Activated B cell treated with CpG ODN at 0.5 μM for 24 hours (primary cell): ENCODE measurements around the gene CCDC191. TPM values are rescaled to one million over a fixed set of nuclear protein-coding genes. Genes with fewer than 3 reads are reported as not detected.

Experiments used
- ATAC-seq: fragments of 200-7000 bp; cut with Tn5 transposase; one replicate; pipeline ENCODE4 v1.10.0; 2021; ENCODE audit warnings: low read depth, mild to moderate bottlenecking, moderate library complexity
- CTCF ChIA-PET: fragments of 350-600 bp; sonication (Branson Sonifier 250); formaldehyde crosslinking; loops from one replicate; lab custom pipeline; 2021; ENCODE audit warnings: antibody characterized with exemption; lab: Charles Lee
- POLR2A ChIA-PET: fragments of 350-600 bp; sonication (Branson Sonifier 250); formaldehyde crosslinking; loops from one replicate; lab custom pipeline; 2021; ENCODE audit warnings: antibody characterized with exemption; lab: Charles Lee
- DNase-seq: peaks from one replicate; pipeline ENCODE4 v3.0.0; 2022
- H3K27ac Mint-ChIP-seq: one replicate; pipeline ENCODE4 v1.8.0; 2020; ENCODE audit warnings: mixed read lengths
- H3K27me3 Mint-ChIP-seq: one replicate; pipeline ENCODE4 v1.8.0; 2021; ENCODE audit warnings: mixed read lengths
- H3K36me3 Mint-ChIP-seq: one replicate; pipeline ENCODE4 v1.8.0; 2021; ENCODE audit warnings: low read depth, mixed read lengths
- H3K4me1 Mint-ChIP-seq: one replicate; pipeline ENCODE4 v1.8.0; 2021; ENCODE audit warnings: mixed read lengths
- H3K4me3 Mint-ChIP-seq: one replicate; pipeline ENCODE4 v1.8.0; 2020; ENCODE audit warnings: mild to moderate bottlenecking, mixed read lengths
- H3K9me3 Mint-ChIP-seq: one replicate; pipeline ENCODE4 v1.8.0; 2020; ENCODE audit warnings: mixed read lengths
- intact Hi-C: fragments of 100-400 bp; cut with micrococcal nuclease; formaldehyde crosslinking; loops from one replicate; pipeline ENCODE4 v1.15.1; 2024
- total RNA-seq: library from RNA; stranded (reverse); gene quantifications from 2 replicates; pipeline ENCODE4 v1.2.3, GENCODE V29; 2022
- TF ChIP-seq, protein P1 (sequence below): fragments of 200-600 bp; IDR thresholded peaks from one replicate; pipeline ENCODE4 v1.8.0; 2022; ENCODE audit warnings: antibody characterized with exemption, mild to moderate bottlenecking

Gene CCDC191
- total RNA-seq, 1 donor from 2014 or later: 17.2 TPM

DNA sequence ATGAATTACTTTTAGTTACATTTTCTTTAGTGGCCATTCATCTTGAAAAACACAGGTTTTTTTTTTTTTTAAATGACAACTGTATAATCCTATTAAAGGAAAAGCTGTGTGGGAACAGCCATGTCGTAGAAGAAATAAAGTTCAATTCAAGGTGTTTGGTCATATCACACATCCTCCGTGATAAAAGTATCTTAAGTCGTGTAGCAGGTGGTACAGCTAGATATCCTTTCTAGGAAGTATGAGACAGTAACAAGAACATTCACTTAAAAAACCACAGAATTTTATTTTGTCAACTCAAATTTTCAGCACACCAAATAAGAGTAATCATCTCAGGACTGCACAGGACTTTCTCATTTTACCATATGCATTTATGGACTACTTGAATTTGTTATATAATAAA is 92.4 kb downstream of the CCDC191 start:
- intact Hi-C loops: no loop called here
- H3K4me3 Mint-ChIP-seq: no peak overlapping the region
- no peaks in the 10 kb centered on the region for H3K4me1 Mint-ChIP-seq
- POLR2A ChIA-PET: interaction anchor here (0.6 kb wide), 1 partner anchor 91 kb away, joined by 4 read pairs; no protein-coding TSS in a partner anchor
- ATAC-seq (no peak), DNase-seq (no peak)
- H3K9me3 Mint-ChIP-seq: no peaks in the 10 kb centered on the region
- H3K27ac Mint-ChIP-seq: no peak overlapping the region
- CTCF ChIA-PET: no interaction called here
- H3K36me3 Mint-ChIP-seq: peaks cover 59% of the 10 kb centered on the region
- TF ChIP-seq, protein P1, sequence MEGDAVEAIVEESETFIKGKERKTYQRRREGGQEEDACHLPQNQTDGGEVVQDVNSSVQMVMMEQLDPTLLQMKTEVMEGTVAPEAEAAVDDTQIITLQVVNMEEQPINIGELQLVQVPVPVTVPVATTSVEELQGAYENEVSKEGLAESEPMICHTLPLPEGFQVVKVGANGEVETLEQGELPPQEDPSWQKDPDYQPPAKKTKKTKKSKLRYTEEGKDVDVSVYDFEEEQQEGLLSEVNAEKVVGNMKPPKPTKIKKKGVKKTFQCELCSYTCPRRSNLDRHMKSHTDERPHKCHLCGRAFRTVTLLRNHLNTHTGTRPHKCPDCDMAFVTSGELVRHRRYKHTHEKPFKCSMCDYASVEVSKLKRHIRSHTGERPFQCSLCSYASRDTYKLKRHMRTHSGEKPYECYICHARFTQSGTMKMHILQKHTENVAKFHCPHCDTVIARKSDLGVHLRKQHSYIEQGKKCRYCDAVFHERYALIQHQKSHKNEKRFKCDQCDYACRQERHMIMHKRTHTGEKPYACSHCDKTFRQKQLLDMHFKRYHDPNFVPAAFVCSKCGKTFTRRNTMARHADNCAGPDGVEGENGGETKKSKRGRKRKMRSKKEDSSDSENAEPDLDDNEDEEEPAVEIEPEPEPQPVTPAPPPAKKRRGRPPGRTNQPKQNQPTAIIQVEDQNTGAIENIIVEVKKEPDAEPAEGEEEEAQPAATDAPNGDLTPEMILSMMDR: no peak
- H3K27me3 Mint-ChIP-seq: no peaks in the 10 kb centered on the region

DNA sequence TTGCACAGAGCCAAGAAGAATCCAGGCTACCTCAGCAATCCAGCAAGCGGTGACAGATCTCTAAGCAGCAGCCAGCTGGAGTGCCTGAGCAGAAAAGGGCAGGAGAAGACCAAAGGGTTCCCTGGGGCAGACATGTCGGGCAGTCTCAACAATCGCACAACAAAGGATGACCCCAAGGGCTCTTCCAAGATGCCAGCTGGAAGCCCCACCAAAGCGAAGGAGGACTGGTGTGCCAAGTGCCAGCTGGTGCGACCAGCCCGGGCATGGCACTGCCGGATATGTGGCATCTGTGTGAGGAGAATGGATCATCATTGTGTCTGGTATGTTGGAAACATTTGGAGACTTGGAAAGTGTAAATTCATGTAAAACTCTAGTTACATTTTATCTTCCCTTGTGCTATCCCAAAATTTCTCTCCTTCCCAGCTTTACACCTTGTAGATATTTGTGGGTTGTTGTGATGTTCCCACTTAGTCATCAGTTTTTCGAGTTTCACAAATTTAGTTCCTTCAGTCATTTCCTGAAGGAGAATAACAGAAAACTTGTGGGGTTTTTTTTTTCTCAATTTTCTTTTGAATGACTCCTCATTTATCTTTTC is 102.1 kb downstream of the CCDC191 start:
- no peaks in the 10 kb centered on the region for H3K27me3 Mint-ChIP-seq
- TF ChIP-seq, protein P1: no peak
- intact Hi-C loops: no loop called here
- POLR2A ChIA-PET: interaction anchor here (0.7 kb wide), 1 partner anchor 29 kb away, joined by 4 read pairs; no protein-coding TSS in a partner anchor
- H3K27ac Mint-ChIP-seq: no peak overlapping the region
- CTCF ChIA-PET: no interaction called here
- H3K9me3 Mint-ChIP-seq: peaks cover 2% of the 10 kb centered on the region
- H3K4me1 Mint-ChIP-seq: peaks cover 5% of the 10 kb centered on the region
- ATAC-seq (no peak), DNase-seq (no peak)
- H3K4me3 Mint-ChIP-seq: no peak overlapping the region
- H3K36me3 Mint-ChIP-seq: peaks cover 69% of the 10 kb centered on the region

DNA sequence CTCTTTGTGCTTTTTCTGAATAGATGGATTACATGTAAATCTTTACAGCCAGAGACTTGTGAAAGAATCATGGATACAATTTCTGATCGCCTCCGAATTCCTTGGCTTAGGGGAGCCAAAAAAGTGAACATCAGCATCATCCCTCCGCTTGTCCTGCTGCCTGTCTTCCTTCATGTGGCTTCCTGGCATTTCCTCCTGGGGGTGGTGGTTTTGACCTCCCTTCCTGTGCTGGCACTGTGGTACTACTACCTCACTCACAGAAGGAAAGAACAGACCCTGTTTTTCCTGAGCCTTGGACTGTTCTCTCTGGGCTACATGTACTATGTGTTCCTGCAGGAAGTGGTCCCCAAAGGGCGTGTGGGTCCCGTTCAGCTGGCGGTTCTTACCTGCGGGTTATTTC is 102.6 kb downstream of the CCDC191 start:
- ChIA-PET CTCF (no interaction called here), POLR2A (no interaction called here)
- no peak overlapping the region for H3K27ac Mint-ChIP-seq
- H3K4me1 Mint-ChIP-seq: peaks cover 10% of the 10 kb centered on the region
- intact Hi-C loops: no loop called here
- DNase-seq (no peak), ATAC-seq (no peak)
- H3K9me3 Mint-ChIP-seq: peaks cover 2% of the 10 kb centered on the region
- H3K27me3 Mint-ChIP-seq: no peaks in the 10 kb centered on the region
- no peak overlapping the region for H3K4me3 Mint-ChIP-seq
- TF ChIP-seq, protein P1: no peak
- H3K36me3 Mint-ChIP-seq: peaks cover 64% of the 10 kb centered on the region

DNA sequence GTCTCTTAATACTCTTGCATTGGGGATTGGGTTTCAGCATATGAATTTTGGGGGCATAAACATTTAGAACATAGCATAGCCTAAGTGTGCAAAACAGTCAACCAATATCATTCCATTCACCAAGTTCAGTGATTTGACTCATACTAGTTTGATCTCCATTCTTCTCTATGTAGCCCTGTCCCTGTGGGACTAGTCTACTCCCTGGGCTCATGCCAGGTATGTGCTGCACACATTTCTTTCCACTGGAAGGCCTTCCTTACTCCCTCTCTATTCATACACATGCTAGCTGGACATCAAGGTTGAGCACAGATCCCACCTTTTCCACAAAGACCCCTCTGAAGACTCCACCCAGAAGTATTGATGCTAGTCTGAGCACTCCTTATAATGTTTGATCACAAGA is 103.4 kb downstream of the CCDC191 start:
- ChIA-PET POLR2A (no interaction called here), CTCF (no interaction called here)
- H3K9me3 Mint-ChIP-seq: peaks cover 2% of the 10 kb centered on the region
- H3K4me1 Mint-ChIP-seq: peaks cover 12% of the 10 kb centered on the region
- no peaks in the 10 kb centered on the region for H3K27me3 Mint-ChIP-seq
- intact Hi-C loops: no loop called here
- no peak overlapping the region for H3K4me3 Mint-ChIP-seq
- TF ChIP-seq, protein P1: no peak
- H3K27ac Mint-ChIP-seq: no peak overlapping the region
- DNase-seq (no peak), ATAC-seq (no peak)
- H3K36me3 Mint-ChIP-seq: peaks cover 57% of the 10 kb centered on the region

DNA sequence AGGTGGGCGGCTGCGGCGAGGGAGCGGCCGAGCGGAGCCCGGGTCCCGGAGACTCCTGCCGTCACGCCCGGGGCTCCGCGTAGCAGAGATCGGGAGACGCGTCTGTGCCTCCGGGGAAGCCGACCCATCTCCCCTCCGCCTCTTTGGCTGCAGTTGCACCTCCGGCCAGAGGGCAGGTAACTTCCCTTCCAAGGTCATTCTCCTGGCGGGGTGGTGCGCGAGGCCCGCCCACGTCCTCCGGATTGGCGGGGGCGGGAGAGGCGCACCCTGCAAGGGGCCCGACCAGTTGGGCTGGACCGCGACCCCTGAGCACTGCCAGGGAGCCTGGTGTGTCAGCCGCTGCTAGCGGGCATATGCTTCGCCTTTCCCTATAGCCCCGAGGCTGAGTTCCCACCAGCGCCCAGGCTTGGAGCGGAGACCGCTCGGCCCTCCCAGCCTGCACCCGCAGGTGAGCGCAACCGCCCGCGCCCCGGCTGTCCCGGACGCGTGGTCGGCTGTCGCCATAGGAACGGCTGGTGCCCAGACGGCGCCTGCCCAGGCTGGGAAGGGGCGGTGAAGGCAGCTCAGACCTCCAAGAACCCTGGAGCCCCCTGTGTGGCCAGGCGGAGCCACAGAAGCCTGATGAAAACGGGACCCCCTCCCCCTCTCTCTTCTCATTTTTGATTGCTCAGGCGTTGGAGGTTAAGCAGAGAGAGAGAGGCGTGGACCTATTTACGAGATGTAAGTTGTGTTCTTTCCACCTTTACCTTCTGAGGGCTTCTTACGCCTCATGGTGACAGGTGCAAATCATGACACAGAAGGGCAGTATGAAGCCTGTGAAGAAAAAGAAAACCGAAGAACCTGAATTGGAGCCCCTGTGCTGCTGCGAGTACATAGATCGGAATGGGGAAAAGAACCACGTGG is 108.1 kb downstream of the CCDC191 start:
- ChIA-PET POLR2A (no interaction called here), CTCF (no interaction called here)
- DNase-seq (no peak), ATAC-seq (peak; percentile 55)
- H3K4me1 Mint-ChIP-seq: peaks cover 18% of the 10 kb centered on the region
- no peaks in the 10 kb centered on the region for H3K27me3 Mint-ChIP-seq
- peak overlapping the region; percentile 77 for H3K4me3 Mint-ChIP-seq
- intact Hi-C loops: loop anchor here (1.0 to 2.0 kb wide), 4 partner anchors 37 to 202 kb away; partner anchors contain the start of genes CCDC191, NAA50 and QTRT2
- TF ChIP-seq, protein P1: no peak
- H3K27ac Mint-ChIP-seq: peak overlapping the region; percentile 64
- peaks cover 2% of the 10 kb centered on the region for H3K9me3 Mint-ChIP-seq
- H3K36me3 Mint-ChIP-seq: peaks cover 17% of the 10 kb centered on the region
